Activated T-cell treated with anti-CD3 and anti-CD28 coated beads, Interleukin-2, amount 50 U/mL, for 72 hours (primary cell): ENCODE results near the gene EEF1E1. TPM values are rescaled to one million over a fixed set of nuclear protein-coding genes. Genes with fewer than 3 reads are reported as not detected.
"Not testable (repeated sequence)": the region's sequence is repeated elsewhere in the genome, so short reads cannot be mapped to it uniquely, and the experiment has no call there.

Experiments used
- ATAC-seq, 2 donors: fragments of 150-1000 bp; cut with Tn5 transposase; replicated peaks in 1 of 2; 2 replicates each; pipeline ENCODE4 v1.10.0; 2021; ENCODE audit warnings: moderate library complexity in 2 of 2, mild to moderate bottlenecking in 1 of 2
- DNase-seq, 2 donors: peaks; one replicate each; pipeline ENCODE4 v3.0.0; 2021 to 2022; ENCODE audit warnings: mixed read lengths in 1 of 2
- H3K27ac Mint-ChIP-seq: one replicate; pipeline ENCODE4 v1.8.0; 2022; ENCODE audit warnings: mild to moderate bottlenecking, moderate library complexity, mixed read lengths
- H3K27me3 Mint-ChIP-seq: one replicate; pipeline ENCODE4 v1.8.0; 2022; ENCODE audit warnings: low read depth, mixed read lengths
- H3K36me3 Mint-ChIP-seq, 2 donors: one replicate each; pipeline ENCODE4 v1.8.0; 2022; ENCODE audit warnings: mixed read lengths in 2 of 2, mild to moderate bottlenecking in 1 of 2; ENCODE audit not compliant: insufficient read depth in 2 of 2
- H3K4me1 Mint-ChIP-seq: one replicate; pipeline ENCODE4 v1.8.0; 2022; ENCODE audit warnings: low read depth, mixed read lengths
- H3K4me3 Mint-ChIP-seq, 2 donors: one replicate each; pipeline ENCODE4 v1.8.0; 2022; ENCODE audit warnings: mild to moderate bottlenecking in 2 of 2, mixed read lengths in 2 of 2, moderate library complexity in 2 of 2
- H3K9me3 Mint-ChIP-seq, 2 donors: one replicate each; pipeline ENCODE4 v1.8.0; 2022; ENCODE audit warnings: mixed read lengths in 2 of 2
- total RNA-seq, 2 donors: library from RNA; stranded (reverse); gene quantifications; one replicate each; pipeline ENCODE4 v1.2.3, GENCODE V29; 2022

Gene EEF1E1
- total RNA-seq, 2 donors from 2014 or later: 39.3 to 49.5 TPM

GRCh38 chr6:8041913-8042583 is 60.3 kb downstream of the EEF1E1 start:
- Mint-ChIP-seq H3K27me3 (no peaks in the 10 kb centered on the region), H3K4me3 (no peak overlapping the region), H3K4me1 (peaks cover 11% of the 10 kb centered on the region), H3K27ac (no peak overlapping the region), H3K36me3 (peaks cover 15 to 43% of the 10 kb centered on the region in 2 donors), H3K9me3 (peaks cover 2 to 6% of the 10 kb centered on the region in 2 donors)
- DNase-seq: no peak
- ATAC-seq: no peak

DNA sequence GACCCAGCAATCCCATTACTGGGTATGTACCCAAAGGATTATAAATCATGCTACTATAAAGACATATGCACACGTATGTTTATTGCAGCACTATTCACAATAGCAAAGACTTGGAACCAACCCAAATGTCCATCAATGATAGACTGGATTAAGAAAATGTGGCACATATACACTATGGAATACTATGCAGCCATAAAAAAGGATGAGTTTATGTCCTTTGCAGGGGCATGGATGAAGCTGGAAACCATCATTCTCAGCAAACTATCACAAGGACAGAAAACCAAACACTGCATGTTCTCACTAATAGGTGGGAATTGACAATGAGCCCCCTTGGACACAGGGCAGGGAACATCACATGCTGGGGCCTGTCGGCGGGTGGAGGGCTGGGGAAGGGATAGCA is 68.2 kb downstream of the EEF1E1 start:
- H3K36me3 Mint-ChIP-seq: peaks cover 28 to 49% of the 10 kb centered on the region in 2 donors
- DNase-seq, ATAC-seq, H3K27ac Mint-ChIP-seq, H3K27me3 Mint-ChIP-seq, H3K4me3 Mint-ChIP-seq: not testable (repeated sequence)
- peaks cover 41% of the 10 kb centered on the region for H3K4me1 Mint-ChIP-seq
- peaks cover 7 to 10% of the 10 kb centered on the region in 2 donors for H3K9me3 Mint-ChIP-seq

GRCh38 chr6:8030920-8031319 is 71.4 kb downstream of the EEF1E1 start:
- peaks cover 24 to 35% of the 10 kb centered on the region in 2 donors for H3K36me3 Mint-ChIP-seq
- H3K27ac Mint-ChIP-seq: no peak overlapping the region
- peaks cover 26% of the 10 kb centered on the region for H3K4me1 Mint-ChIP-seq
- no peak overlapping the region for H3K4me3 Mint-ChIP-seq
- peaks cover 6 to 10% of the 10 kb centered on the region in 2 donors for H3K9me3 Mint-ChIP-seq
- DNase-seq: no peak
- no peak for ATAC-seq
- H3K27me3 Mint-ChIP-seq: no peaks in the 10 kb centered on the region

Other genes starting within 250 kb of the EEF1E1 start
- gene TXNDC5, start 191.8 kb downstream of the EEF1E1 start, total RNA-seq: 10 to 100 TPM; 40.3 to 42.0 TPM
- 10 to 100 TPM; 25.9 to 37.1 TPM for gene BLOC1S5, start 38.2 kb downstream of the EEF1E1 start, total RNA-seq